GM13976 (cell line): Measurements from ENCODE around the gene SPATA19.

ENCODE experiments used
- DNase-seq: peaks from one replicate; pipeline ENCODE4 v3.0.0; 2012; ENCODE audit warnings: low spot score
- in situ Hi-C: fragments of 300-500 bp; cut with MboI; formaldehyde crosslinking; loops from one replicate; pipeline ENCODE4 v1.12.0; 2022; ENCODE audit warnings: low sequenced_read_pairs, mixed read lengths, inconsistent platforms; ENCODE audit not compliant: unreplicated experiment
- TF ChIP-seq, protein P1 (sequence below): IDR thresholded peaks from 2 replicates; pipeline ENCODE4 v1.5.1; 2012; ENCODE audit warnings: borderline replicate concordance, mild to moderate bottlenecking; ENCODE audit not compliant: insufficient read depth; ENCODE audit errors: extremely low read depth, missing control alignments, control extremely low read depth

SPATA19 gene

DNA sequence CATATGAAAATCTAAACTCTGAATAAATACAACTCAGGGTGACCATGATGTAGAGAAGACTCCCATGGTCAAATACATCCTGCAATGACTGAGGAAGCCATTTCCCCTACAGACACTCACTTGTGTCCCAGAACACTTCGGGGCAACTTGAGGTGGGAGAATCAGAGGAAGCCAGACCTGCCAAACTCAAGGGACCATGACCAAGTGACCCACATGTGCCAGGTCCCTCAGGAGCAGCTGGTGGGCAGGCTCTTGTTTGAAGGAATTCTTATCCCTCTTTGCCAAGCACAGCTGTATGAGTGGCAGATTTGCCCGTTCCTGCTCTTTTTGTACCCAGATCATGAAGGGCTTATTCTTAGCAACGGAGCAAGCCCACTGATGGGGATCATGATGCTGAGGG lies 17.8 kb downstream of the SPATA19 start:
- TF ChIP-seq, protein P1, sequence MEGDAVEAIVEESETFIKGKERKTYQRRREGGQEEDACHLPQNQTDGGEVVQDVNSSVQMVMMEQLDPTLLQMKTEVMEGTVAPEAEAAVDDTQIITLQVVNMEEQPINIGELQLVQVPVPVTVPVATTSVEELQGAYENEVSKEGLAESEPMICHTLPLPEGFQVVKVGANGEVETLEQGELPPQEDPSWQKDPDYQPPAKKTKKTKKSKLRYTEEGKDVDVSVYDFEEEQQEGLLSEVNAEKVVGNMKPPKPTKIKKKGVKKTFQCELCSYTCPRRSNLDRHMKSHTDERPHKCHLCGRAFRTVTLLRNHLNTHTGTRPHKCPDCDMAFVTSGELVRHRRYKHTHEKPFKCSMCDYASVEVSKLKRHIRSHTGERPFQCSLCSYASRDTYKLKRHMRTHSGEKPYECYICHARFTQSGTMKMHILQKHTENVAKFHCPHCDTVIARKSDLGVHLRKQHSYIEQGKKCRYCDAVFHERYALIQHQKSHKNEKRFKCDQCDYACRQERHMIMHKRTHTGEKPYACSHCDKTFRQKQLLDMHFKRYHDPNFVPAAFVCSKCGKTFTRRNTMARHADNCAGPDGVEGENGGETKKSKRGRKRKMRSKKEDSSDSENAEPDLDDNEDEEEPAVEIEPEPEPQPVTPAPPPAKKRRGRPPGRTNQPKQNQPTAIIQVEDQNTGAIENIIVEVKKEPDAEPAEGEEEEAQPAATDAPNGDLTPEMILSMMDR = no peak
- no peak for DNase-seq
- in situ Hi-C loops = no loop called here

DNA sequence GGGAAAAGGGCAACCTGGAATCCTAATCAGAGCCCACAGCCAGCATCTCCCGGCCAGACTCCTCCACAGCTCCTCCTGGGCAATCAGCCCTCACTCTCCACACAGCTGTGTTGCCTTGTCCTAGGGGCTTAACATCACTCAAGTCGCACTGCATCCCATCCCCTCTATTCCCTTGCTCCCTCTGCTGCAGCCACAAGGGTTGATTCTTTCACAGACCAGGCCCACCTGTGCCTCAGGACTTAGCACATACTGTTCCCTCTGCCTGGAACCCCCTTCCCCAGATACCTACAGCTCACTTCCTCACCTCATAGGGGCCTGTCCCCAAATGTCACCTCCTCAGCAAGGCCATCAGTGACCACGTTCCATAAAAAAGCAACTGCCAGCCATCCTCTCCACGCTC lies 18.4 kb downstream of the SPATA19 start:
- no peak for DNase-seq
- TF ChIP-seq, protein P1 = no peak
- in situ Hi-C loops = no loop called here

DNA sequence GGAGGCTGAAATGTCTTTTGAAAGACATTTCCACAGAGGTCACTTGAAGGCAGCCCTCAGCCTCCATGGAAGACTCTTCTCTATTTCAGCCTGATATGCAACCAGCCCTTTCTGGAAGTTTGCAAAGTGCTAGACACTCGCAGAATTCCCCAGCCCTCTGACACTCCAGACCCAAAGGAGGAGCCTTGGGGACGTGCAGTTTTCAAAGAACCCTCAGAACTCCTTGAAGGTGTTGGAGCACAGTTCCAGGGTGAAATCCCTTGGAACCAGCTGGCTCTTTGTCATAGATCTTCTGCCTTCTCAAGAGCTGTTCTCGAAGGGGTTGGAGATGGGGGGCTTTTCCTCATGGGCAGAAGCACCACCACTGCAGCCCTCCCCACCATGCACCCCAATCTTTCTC lies 19.6 kb downstream of the SPATA19 start:
- in situ Hi-C loops = no loop called here

DNA sequence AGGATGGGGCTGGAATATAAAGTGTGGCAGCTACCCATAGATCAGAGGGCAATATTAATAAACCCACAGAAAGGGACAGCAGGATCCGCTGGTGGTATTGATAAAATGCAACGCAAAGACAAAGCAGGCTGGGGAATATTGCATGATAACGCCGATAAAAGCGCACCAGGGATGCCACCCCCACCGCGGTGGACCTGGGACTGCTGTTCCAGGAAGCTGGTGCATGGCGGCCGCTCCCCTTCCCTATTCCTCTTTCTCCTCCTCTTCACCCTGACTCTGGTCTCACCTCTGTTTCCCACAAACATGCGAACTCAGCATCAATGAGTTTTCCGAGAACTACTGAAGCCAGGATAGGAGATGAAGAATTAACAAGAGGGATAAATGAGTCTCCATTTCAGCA lies 20.2 kb downstream of the SPATA19 start:
- in situ Hi-C loops = no loop called here
- TF ChIP-seq, protein P1 = no peak
- no peak for DNase-seq

More for the DNA sequence above, 19.6 kb downstream of the SPATA19 start:
- DNase-seq = no peak
- TF ChIP-seq, protein P1 = no peak

DNA sequence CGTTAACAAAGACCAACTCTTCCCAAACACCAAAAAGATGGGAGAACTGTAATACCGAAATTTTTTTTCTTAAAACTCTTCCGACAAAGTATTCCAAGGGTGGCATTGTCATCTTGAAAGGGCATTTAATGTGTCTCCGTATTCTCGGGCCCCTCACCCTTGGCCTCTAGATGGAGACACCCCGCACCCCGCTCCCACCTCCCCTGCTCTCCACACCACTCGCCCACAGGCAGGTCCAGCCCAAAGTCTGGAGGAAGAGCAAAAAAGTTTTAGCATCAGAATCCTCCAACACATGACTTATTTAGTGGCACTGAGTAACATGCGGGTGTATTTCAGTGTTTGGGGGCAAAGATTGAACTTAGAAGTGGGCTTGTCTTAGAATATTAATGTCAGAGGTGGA lies 20.7 kb downstream of the SPATA19 start:
- TF ChIP-seq, protein P1 = no peak
- in situ Hi-C loops = no loop called here
- DNase-seq = no peak

DNA sequence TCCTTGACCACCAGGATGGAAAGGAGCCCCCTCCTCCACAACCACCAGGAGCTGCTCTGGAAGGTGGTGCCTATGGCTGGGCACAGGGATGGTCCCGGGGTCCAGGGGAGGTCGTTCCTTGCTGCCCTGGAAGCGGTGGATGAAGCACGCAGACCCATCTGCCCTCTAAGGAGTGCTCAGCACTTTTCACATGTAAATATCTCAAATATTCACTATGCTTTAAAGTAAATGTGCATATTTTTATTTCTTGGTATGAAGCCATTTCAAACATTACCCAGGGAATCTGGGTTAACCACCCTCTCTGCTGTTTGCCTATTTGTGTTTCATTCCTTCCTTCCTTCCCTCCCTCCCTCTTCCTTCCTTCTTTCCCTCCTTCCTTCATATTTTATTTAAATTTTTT lies 21.7 kb downstream of the SPATA19 start:
- no peak for DNase-seq
- in situ Hi-C loops = no loop called here
- TF ChIP-seq, protein P1 = no peak

DNA sequence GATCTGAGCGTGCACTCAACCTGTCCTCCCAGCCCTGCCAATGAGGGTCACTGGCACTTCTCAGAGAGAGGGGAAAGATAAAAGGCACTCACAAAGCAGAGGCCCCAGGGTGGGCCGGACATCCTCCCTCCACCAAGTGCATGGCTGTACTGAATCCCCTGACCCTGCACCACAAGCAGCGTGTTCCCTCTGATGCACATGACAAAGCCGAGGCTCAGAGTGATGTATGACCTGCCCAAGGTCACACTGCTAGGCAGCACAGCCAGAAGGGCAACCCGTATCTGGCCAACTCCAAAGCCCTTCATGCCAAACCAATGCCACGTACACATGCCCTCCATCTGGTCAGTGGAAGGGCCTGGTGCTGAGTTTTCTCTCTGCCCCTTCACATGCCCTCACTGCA lies 22.1 kb downstream of the SPATA19 start:
- DNase-seq = no peak
- TF ChIP-seq, protein P1 = no peak
- in situ Hi-C loops = no loop called here
